Smooth muscle cell (in vitro differentiated cells): ENCODE measurements around the gene DOK4. TPM values are rescaled to one million over a fixed set of nuclear protein-coding genes. Genes with fewer than 3 reads are reported as not detected.

ENCODE experiments used
- DNase-seq: peaks from one replicate; lab custom pipeline; 2025; ENCODE audit not compliant: unreplicated experiment; lab: John Stamatoyannopoulos, UW
- H2AFZ ChIP-seq: fragments of 200-600 bp; sonication (generic); 2 replicates; pipeline ENCODE4 v1.6.0; 2016; ENCODE audit warnings: antibody characterized with exemption, low read depth, mild to moderate bottlenecking
- H3F3A ChIP-seq: fragments of 200-600 bp; sonication (generic); 2 replicates; pipeline ENCODE4 v1.6.0; 2017; ENCODE audit warnings: antibody characterized with exemption, low read depth
- H3K27ac ChIP-seq: fragments of 200-600 bp; sonication (generic); 2 replicates; pipeline ENCODE4 v1.5.1; 2016; ENCODE audit warnings: low read depth, mild to moderate bottlenecking
- H3K27me3 ChIP-seq: fragments of 200-600 bp; sonication (generic); 2 replicates; pipeline ENCODE4 v1.6.1; 2016; ENCODE audit warnings: low read depth, mild to moderate bottlenecking
- H3K36me3 ChIP-seq: fragments of 200-600 bp; sonication (generic); 2 replicates; pipeline ENCODE4 v1.5.1; 2016; ENCODE audit warnings: low read depth
- H3K4me1 ChIP-seq: fragments of 200-600 bp; sonication (generic); 2 replicates; pipeline ENCODE4 v1.5.1; 2016; ENCODE audit warnings: low read depth
- H3K4me2 ChIP-seq: fragments of 200-600 bp; sonication (generic); 2 replicates; pipeline ENCODE4 v1.6.0; 2016; ENCODE audit warnings: mild to moderate bottlenecking
- H3K4me3 ChIP-seq: fragments of 200-600 bp; sonication (generic); 2 replicates; pipeline ENCODE4 v1.5.1; 2016; ENCODE audit warnings: mild to moderate bottlenecking
- H3K79me2 ChIP-seq: fragments of 200-600 bp; sonication (generic); 2 replicates; pipeline ENCODE4 v1.6.0; 2016; ENCODE audit warnings: low read depth, mild to moderate bottlenecking
- H3K9ac ChIP-seq: fragments of 200-600 bp; sonication (generic); 2 replicates; pipeline ENCODE4 v1.6.0; 2016; ENCODE audit warnings: low read depth
- H3K9me3 ChIP-seq: fragments of 200-600 bp; sonication (generic); replicated peaks from 2 replicates; pipeline ENCODE4 v1.5.1; 2016; ENCODE audit warnings: low read depth
- H4K20me1 ChIP-seq: fragments of 200-600 bp; sonication (generic); 2 replicates; pipeline ENCODE4 v1.6.0; 2016; ENCODE audit warnings: low read depth
- WGBS: methylation state at CpG from one replicate; pipeline ENCODE4 v1.1.7; 2016; ENCODE audit warnings: low lambda C conversion rate; 5-methylcytosine and 5-hydroxymethylcytosine counted together
- polyA plus RNA-seq: library from polyadenylated mRNA; unstranded; fragments of >200 nt; fragmentation: Nextera tagmentation; extraction: Ambion mirVana; gene quantifications from 2 replicates; pipeline ENCODE4 v1.2.1, GENCODE V29; 2016
- total RNA-seq: library from RNA; depleted of rRNA; stranded (reverse); fragments of >200 nt; gene quantifications from 2 replicates; pipeline ENCODE4 v1.2.3, GENCODE V29; 2014
- TF ChIP-seq, protein P1 (sequence below): fragments of 200-600 bp; sonication (generic); IDR thresholded peaks from 2 replicates; pipeline ENCODE4 v1.5.1; 2017; ENCODE audit warnings: borderline replicate concordance, mild to moderate bottlenecking, antibody characterized with exemption; ENCODE audit not compliant: insufficient read depth, poor library complexity, severe bottlenecking

DOK4 gene
- total and polyA plus RNA-seq, 2 experiments from 2014 or later: 43.5 to 73.6 TPM

DNA sequence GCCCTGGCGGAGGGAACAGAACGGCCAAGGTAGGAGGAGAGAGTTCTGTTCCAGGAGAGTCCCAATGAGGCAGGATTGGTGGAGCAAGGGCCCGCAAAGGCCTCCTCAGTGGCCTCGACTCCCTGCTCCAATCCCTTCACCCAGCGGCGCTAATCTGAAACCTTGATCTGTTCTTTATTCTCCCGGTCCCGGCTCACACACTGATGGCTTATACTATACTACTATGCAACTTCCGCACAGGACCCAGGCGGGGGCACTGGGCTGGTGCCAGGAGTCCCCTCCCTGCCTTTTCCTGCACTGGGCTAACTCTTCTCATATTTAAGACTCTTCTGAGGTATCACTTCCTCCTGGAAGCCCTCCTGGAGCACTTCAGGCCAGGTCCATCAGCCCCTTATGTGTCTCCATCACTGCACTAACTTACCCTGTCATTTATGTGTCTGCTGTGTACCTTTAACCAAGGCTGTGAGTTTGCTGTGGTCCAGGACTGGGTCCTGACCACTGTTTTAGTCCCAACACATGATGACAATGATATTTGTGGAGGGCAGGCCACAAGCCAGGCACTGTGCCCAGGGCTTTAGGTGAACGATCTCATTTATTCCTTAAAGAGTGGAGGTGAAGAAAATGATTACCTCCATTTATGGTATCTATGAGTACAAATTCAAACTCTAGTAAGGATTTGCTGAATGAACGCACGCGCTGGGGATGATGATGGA, 43.3 kb upstream of the DOK4 start:
- no peak overlapping the region for H3K4me3 ChIP-seq
- H4K20me1 ChIP-seq: peaks cover 32% of the 10 kb centered on the region
- H3K4me1 ChIP-seq: peaks cover 7% of the 10 kb centered on the region
- no peak overlapping the region for H2AFZ ChIP-seq
- DNase-seq: no peak
- H3F3A ChIP-seq: no peaks in the 10 kb centered on the region
- no peaks in the 10 kb centered on the region for H3K36me3 ChIP-seq
- 55% methylated on average over 14 of the region's 14 CpGs for WGBS
- TF ChIP-seq, protein P1, sequence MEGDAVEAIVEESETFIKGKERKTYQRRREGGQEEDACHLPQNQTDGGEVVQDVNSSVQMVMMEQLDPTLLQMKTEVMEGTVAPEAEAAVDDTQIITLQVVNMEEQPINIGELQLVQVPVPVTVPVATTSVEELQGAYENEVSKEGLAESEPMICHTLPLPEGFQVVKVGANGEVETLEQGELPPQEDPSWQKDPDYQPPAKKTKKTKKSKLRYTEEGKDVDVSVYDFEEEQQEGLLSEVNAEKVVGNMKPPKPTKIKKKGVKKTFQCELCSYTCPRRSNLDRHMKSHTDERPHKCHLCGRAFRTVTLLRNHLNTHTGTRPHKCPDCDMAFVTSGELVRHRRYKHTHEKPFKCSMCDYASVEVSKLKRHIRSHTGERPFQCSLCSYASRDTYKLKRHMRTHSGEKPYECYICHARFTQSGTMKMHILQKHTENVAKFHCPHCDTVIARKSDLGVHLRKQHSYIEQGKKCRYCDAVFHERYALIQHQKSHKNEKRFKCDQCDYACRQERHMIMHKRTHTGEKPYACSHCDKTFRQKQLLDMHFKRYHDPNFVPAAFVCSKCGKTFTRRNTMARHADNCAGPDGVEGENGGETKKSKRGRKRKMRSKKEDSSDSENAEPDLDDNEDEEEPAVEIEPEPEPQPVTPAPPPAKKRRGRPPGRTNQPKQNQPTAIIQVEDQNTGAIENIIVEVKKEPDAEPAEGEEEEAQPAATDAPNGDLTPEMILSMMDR: no peak
- peaks cover 5% of the 10 kb centered on the region for H3K27me3 ChIP-seq
- no peaks in the 10 kb centered on the region for H3K9me3 ChIP-seq
- peaks cover 11% of the 10 kb centered on the region for H3K79me2 ChIP-seq
- peak overlapping the region; percentile 67 for H3K4me2 ChIP-seq
- H3K27ac ChIP-seq: no peak overlapping the region
- H3K9ac ChIP-seq: no peak overlapping the region

DNA sequence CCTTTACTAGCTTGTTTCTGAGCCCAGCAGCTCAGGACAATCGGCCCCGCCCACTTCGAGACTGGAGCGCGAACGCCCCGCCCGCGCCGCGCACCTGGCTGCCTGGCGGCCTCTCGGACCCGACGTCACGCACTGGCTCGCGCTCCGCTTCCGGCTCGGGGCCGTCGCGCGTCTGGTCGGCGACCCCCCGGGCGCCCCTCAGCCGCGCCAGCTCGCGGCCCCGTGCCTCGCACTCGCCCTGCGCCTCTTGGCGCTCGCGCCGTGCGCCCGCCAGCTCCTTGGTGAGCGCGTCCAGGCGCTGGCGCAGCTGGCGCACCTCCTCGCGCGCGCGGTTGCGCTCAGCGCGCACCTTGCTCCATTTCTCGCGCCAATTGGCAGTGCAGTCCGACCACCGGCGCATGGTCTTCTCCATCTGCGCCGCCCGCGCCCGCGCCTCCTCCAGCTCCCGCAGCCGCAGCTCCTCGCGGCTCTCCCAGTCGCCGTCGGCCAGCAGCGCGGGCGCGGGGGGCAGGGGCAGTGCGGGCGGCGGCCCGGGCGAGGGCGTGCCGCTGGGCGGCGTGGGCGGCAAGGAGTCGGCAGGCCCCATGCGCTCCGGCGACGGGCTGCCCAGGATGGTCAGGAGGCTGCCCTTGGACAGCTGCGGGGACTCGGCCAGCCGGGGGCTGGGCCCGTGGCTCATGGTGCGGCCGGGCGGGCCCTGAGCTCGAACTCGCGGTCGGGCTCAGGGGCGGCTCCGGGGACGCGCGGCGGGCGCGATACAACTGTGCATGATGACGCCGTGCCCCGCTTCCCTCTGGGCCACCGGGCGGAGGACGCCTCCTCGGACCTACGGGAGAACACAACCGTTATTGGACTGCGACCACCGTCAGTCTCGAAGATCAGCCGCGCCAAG, 42.5 kb upstream of the DOK4 start:
- no peaks in the 10 kb centered on the region for H3K36me3 ChIP-seq
- 13% methylated on average over 91 of the region's 126 CpGs for WGBS
- peaks cover 32% of the 10 kb centered on the region for H4K20me1 ChIP-seq
- H2AFZ ChIP-seq: no peak overlapping the region
- H3K9ac ChIP-seq: no peak overlapping the region
- peaks cover 5% of the 10 kb centered on the region for H3K27me3 ChIP-seq
- no peak overlapping the region for H3K27ac ChIP-seq
- peaks cover 3% of the 10 kb centered on the region for H3K79me2 ChIP-seq
- H3F3A ChIP-seq: no peaks in the 10 kb centered on the region
- H3K9me3 ChIP-seq: no peaks in the 10 kb centered on the region
- peaks cover 7% of the 10 kb centered on the region for H3K4me1 ChIP-seq
- TF ChIP-seq, protein P1: no peak
- H3K4me3 ChIP-seq: peak overlapping the region; percentile 24
- peak overlapping the region; percentile 67 for H3K4me2 ChIP-seq
- DNase-seq: no peak

DNA sequence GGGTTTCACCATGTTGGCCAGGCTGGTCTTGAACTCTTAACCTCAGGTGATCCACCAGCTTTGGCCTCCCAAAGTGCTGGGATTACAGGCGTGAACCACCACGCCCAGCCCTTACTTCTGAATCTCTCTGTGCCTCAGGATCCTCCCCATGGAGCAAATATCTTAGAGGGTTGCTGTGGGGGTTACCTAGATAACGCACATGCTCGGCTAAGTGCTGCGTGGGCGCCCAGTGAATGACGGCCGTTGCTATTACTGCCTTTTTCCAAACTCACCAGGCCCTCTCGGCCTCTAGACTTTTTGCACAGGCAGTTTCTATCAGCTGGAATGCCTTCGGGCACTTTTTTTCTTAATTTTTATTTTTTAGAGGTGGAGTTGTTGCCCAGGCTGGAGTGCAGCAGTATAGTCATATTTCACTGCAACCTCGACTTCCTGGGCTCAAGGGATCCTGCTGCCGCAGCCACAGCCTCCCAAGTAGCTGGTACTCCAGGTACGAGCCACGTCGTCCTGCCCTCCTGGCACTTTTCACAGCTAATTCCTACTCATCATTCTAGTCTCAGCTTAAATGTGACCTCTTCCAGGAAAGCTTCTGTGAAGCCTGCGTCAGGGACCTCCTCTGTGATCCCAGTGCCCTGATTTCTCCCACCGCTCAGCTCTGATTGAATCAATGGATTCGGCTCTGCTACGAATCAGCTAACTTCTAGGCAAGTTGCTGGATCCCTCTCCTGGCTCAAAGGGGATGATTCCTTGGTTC, 41.5 kb upstream of the DOK4 start:
- 90% methylated on average over 19 of the region's 19 CpGs for WGBS
- no peaks in the 10 kb centered on the region for H3K9me3 ChIP-seq
- no peak overlapping the region for H3K27ac ChIP-seq
- H3K36me3 ChIP-seq: no peaks in the 10 kb centered on the region
- H3K4me3 ChIP-seq: no peak overlapping the region
- peaks cover 7% of the 10 kb centered on the region for H3K4me1 ChIP-seq
- no peaks in the 10 kb centered on the region for H3K79me2 ChIP-seq
- H3K9ac ChIP-seq: no peak overlapping the region
- peak overlapping the region; percentile 67 for H3K4me2 ChIP-seq
- no peaks in the 10 kb centered on the region for H3F3A ChIP-seq
- H2AFZ ChIP-seq: no peak overlapping the region
- TF ChIP-seq, protein P1: no peak
- peaks cover 5% of the 10 kb centered on the region for H3K27me3 ChIP-seq
- peaks cover 32% of the 10 kb centered on the region for H4K20me1 ChIP-seq
- no peak for DNase-seq
